DND-41 (cell line): Measurements from ENCODE around the gene MAFG.

Experiments used
- EZH2 ChIP-seq: IDR thresholded peaks from 3 replicates; pipeline ENCODE4 v1.6.1; 2012; ENCODE audit warnings: borderline replicate concordance, low read depth, mild to moderate bottlenecking, moderate library complexity, low read length, inconsistent platforms; ENCODE audit not compliant: severe bottlenecking
- TF ChIP-seq, protein P1 (sequence below): IDR thresholded peaks from 2 replicates; pipeline ENCODE4 v1.5.1; 2012; ENCODE audit warnings: borderline replicate concordance, low read length, moderate library complexity, mild to moderate bottlenecking; ENCODE audit not compliant: poor library complexity, severe bottlenecking; ENCODE audit errors: extremely low read depth

DNA sequence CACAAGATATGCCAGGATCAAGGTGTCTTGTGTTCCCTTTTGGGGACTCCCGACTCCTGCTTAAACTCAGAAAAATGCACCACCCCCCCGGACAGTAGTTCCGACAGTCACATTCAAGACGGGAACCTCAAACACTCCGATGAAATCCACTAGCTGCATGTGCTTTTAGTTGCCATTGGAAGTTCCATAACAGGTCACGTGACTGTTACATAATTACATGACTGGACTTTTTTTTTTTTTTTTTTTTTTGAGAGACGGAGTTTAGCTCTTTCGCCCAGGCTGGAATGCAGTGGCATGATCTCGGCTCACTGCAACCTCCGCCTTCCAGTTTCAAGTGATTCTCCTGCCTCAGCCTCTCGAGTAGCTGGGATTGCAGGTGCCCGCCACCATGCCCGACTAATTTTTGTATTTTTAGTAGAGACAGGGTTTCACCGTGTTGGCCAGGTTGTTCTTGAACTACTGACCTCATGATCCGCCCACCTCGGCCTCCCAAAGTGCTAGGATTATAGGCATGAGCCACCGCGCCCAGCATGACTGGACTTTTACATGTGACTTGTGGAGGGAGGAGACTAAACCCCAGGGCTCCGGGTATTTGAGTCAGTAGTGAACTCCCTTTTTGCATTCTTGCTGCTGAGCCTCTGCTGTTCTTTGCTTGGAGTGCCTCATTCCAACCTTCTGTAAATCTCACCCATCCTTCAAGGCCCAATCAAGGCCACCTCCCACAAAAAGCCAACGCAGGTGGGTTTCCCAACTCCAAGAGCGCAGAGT lies 11.1 kb downstream of the MAFG start:
- TF ChIP-seq, protein P1, sequence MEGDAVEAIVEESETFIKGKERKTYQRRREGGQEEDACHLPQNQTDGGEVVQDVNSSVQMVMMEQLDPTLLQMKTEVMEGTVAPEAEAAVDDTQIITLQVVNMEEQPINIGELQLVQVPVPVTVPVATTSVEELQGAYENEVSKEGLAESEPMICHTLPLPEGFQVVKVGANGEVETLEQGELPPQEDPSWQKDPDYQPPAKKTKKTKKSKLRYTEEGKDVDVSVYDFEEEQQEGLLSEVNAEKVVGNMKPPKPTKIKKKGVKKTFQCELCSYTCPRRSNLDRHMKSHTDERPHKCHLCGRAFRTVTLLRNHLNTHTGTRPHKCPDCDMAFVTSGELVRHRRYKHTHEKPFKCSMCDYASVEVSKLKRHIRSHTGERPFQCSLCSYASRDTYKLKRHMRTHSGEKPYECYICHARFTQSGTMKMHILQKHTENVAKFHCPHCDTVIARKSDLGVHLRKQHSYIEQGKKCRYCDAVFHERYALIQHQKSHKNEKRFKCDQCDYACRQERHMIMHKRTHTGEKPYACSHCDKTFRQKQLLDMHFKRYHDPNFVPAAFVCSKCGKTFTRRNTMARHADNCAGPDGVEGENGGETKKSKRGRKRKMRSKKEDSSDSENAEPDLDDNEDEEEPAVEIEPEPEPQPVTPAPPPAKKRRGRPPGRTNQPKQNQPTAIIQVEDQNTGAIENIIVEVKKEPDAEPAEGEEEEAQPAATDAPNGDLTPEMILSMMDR = no peak
- TF ChIP-seq EZH2 = no peak
